ENCODE measurements around the gene CPAMD8.

Gene CPAMD8

GRCh38 chr19:16860118-16860517 lies 166.5 kb downstream of the CPAMD8 start:
- TF ChIP-seq GATA3 (IDR thresholded peaks at IDR 0.05; ENCODE audit: low read depth, low read length): no peak
- no peak for TF ChIP-seq GATA2 (IDR thresholded peaks at IDR 0.05; ENCODE audit: low read depth, low read length)

DNA sequence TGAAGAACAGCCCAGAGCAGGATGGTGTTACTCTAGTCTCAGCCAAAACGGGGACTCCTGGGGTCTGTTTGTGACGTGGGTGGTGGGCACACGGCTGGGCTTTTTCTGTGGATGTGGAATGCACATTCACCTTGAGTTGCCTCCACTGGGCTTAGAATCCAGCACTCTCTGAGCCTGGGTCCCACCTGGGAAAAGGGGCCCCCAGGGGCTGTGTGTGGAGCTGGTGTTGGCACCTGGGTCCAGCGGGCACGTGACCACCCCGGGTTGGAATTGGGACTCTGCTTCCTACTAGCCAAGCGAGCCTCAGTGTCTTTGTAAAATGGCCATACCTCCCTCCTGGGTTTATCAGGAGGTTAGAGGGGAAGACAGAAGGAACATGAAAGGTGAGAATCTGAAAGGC lies 167.0 kb downstream of the CPAMD8 start:
- no peak for TF ChIP-seq GATA3 (IDR thresholded peaks at IDR 0.05; ENCODE audit: low read depth, low read length)
- TF ChIP-seq GATA2 (IDR thresholded peaks at IDR 0.05; ENCODE audit: low read depth, low read length): no peak

GRCh38 chr19:16856091-16856490 lies 170.5 kb downstream of the CPAMD8 start:
- TF ChIP-seq GATA2 (IDR thresholded peaks at IDR 0.05; ENCODE audit: low read depth, low read length) (no peak), GATA3 (IDR thresholded peaks at IDR 0.05; ENCODE audit: low read depth, low read length) (no peak)

GRCh38 chr19:16853066-16853465 lies 173.5 kb downstream of the CPAMD8 start:
- TF ChIP-seq GATA2 (IDR thresholded peaks at IDR 0.05; ENCODE audit: low read depth, low read length) (no peak), GATA3 (IDR thresholded peaks at IDR 0.05; ENCODE audit: low read depth, low read length) (no peak)

DNA sequence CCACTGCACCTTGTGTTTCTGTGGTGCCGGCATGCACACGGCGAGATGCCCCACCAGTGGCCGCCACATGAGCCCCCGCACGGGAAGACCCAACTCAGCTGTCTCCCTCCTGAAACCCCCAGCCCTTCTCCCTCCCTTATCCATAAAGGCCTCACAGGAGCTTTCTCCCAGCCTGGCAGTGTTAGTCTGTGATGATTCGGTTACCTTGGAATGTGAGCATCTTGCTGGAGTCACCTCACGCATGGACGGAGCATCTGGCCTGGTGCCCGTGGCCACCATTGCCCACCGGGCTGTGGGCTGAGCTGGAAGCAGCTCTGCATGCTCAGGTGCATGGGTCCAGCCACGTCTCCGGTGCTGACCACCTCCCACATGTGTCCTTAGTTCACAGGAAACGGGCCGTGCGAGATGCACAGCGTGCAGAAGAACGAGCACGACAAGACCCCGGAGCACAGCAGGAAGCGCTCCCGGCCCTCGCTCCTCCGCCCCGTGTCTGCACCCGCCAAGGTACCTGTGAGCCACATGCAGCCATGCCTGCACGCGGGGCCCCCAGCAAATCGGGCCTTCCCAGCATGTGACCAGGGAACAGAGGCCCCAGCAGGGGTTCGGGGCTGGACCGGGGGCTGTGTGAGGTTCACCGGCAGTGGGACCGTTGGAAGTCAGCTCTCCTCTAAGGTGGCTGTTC lies 175.4 kb downstream of the CPAMD8 start:
- TF ChIP-seq GATA2 (IDR thresholded peaks at IDR 0.05; ENCODE audit: low read depth, low read length): no peak
- TF ChIP-seq GATA3 (IDR thresholded peaks at IDR 0.05; ENCODE audit: low read depth, low read length): no peak

DNA sequence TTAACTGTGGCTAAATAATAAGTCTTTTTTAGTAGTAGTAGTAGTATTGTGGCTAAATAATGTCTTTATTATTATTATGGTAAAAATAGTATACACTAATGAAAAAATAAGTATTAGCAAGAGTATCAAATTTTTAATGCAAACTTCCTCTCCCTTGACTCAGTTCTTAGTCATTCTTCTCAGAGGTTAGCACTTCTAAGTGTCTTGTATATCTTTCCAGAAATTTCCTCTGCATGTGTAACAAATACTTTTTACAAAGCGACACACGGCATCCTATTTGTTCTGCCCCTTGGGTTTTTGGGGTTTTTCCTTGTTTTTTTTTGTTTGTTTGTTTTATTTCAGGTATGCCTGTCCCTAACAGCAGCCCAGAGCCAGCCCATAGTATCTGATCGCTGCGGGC lies 176.5 kb downstream of the CPAMD8 start:
- TF ChIP-seq GATA2 (IDR thresholded peaks at IDR 0.05; ENCODE audit: low read depth, low read length): no peak
- TF ChIP-seq GATA3 (IDR thresholded peaks at IDR 0.05; ENCODE audit: low read depth, low read length): no peak

GRCh38 chr19:16849168-16849567 lies 177.4 kb downstream of the CPAMD8 start:
- TF ChIP-seq GATA2 (IDR thresholded peaks at IDR 0.05; ENCODE audit: low read depth, low read length) (no peak), GATA3 (IDR thresholded peaks at IDR 0.05; ENCODE audit: low read depth, low read length) (no peak)

DNA sequence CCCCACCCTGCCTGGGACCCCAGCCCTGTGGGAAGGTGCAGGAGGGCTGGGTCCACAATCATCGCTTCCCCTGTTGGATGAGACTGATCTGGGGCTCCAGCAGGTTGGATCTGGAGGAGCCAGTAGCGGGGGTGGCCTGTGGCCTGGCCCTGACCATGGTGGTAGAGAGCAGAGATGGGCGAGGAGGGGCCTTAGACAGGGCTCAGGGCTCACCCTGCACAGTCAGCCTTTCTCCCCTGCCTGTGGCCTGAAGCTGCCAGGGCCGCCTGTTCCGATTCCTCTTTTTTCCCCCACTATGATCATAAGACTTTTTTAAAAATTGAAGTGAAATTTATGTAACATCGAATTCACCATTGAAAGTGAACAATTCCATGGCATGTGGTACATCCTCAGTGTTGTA lies 179.2 kb downstream of the CPAMD8 start:
- TF ChIP-seq GATA2 (IDR thresholded peaks at IDR 0.05; ENCODE audit: low read depth, low read length): no peak

- TF ChIP-seq GATA3 (IDR thresholded peaks at IDR 0.05; ENCODE audit: low read depth, low read length): no peak
- TF ChIP-seq GATA2 (IDR thresholded peaks at IDR 0.05; ENCODE audit: low read depth, low read length): no peak
Observed at GRCh38 chr19:16846901-16847300, 179.7 kb downstream of the CPAMD8 start.
